ENCODE data around the gene FBXW4.

Gene FBXW4

DNA sequence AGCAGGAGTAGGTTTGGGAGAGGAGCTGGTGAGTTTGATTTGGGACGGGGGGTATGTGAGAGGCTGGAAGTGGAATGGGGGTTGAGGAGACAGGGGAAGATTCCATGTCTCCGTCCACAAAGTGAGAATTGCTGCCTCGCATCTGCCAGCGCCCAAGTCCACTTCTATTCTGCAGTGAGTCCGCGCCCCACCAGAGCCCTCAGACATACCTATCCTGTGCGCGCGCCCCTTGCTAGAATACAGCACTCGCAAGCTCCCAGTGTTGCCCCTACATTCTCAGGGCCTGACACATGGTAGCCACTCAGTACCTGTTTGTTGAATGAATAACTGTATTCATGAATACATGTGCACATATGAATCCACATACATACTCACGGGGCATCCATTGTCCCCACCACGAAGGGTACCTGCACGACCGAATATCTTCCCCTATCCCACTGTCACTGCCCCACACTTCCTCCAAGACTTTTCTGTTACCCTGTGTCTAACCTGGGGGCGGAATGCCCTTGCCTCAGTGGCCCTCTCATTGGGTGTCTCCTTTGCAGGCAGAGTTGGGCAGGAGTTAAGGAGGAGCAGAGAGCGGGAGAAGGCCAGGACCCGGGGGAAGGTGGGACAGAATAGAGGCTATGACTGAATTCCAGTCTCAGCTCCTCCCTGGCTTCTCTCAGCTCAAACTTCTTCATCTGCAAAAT is 126.8 kb downstream of the FBXW4 start:
- no peaks in the 10 kb centered on the region for H3K79me1 ChIP-seq (ENCODE audit: low read depth, low read length)
- H3K9me3 ChIP-seq (replicated peaks in 1 of 2; ENCODE audit: control insufficient read depth in 2 of 2, insufficient read depth in 1 of 2, low read depth in 1 of 2, low read length in 2 of 2) = peaks cover 3 to 5% of the 10 kb centered on the region in 2 donors
- H3K9ac ChIP-seq (ENCODE audit: low read depth, low read length, poor library complexity) = no peak overlapping the region
- peaks cover 8 to 16% of the 10 kb centered on the region in 2 donors for H3K4me1 ChIP-seq (ENCODE audit: control insufficient read depth in 2 of 2, insufficient read depth in 1 of 2, low read depth in 1 of 2, low read length in 2 of 2)
- no peak overlapping the region for H2BK5ac ChIP-seq (ENCODE audit: low read length)
- no peak overlapping the region for H2BK15ac ChIP-seq (ENCODE audit: low read length)
- H3K4ac ChIP-seq (ENCODE audit: low read length) = no peak overlapping the region
- no peak overlapping the region for H2BK120ac ChIP-seq (ENCODE audit: low read depth, low read length)
- DNase-seq (ENCODE audit: low spot score) = no peak
- H3K14ac ChIP-seq (ENCODE audit: low read length) = no peak overlapping the region
- H3K4me3 ChIP-seq (ENCODE audit: low read length in 2 of 2) = no peak overlapping the region
- H3K27ac ChIP-seq (replicated peaks; ENCODE audit: low read length) = no peak overlapping the region
- no peak overlapping the region for H2BK12ac ChIP-seq (ENCODE audit: low read length)
- no peak overlapping the region for H3K18ac ChIP-seq (ENCODE audit: low read length)
- no peak overlapping the region for H2AFZ ChIP-seq (ENCODE audit: low read length)
- no peak overlapping the region for H3K23ac ChIP-seq (ENCODE audit: low read depth, low read length, poor library complexity)
- no peak overlapping the region for H3K4me2 ChIP-seq (ENCODE audit: insufficient read depth, low read length, poor library complexity, severe bottlenecking)
- H4K8ac ChIP-seq (ENCODE audit: low read depth, low read length) = no peak overlapping the region
- H3K36me3 ChIP-seq (replicated peaks in 1 of 2; ENCODE audit: control insufficient read depth in 2 of 2, insufficient read depth in 2 of 2, low read length in 2 of 2) = no peaks in the 10 kb centered on the region
- H4K91ac ChIP-seq (ENCODE audit: low read depth, low read length, poor library complexity) = no peak overlapping the region
- no peak overlapping the region for H2AK5ac ChIP-seq (ENCODE audit: low read depth, low read length)
- 100% methylated on average over 1 of the region's 17 CpGs; no CpG with 5 or more reads in 1 of the 2 donors for WGBS, 2 donors (ENCODE audit: extremely low coverage in 2 of 2, insufficient read length in 2 of 2, insufficient replicate concordance in 1 of 2)
- peaks cover 0 to 85% (median 49%) of the 10 kb centered on the region in 3 experiments for H3K27me3 ChIP-seq (ENCODE audit: control insufficient read depth in 3 of 3, insufficient read depth in 3 of 3, low read depth in 1 of 3, low read length in 3 of 3)

DNA sequence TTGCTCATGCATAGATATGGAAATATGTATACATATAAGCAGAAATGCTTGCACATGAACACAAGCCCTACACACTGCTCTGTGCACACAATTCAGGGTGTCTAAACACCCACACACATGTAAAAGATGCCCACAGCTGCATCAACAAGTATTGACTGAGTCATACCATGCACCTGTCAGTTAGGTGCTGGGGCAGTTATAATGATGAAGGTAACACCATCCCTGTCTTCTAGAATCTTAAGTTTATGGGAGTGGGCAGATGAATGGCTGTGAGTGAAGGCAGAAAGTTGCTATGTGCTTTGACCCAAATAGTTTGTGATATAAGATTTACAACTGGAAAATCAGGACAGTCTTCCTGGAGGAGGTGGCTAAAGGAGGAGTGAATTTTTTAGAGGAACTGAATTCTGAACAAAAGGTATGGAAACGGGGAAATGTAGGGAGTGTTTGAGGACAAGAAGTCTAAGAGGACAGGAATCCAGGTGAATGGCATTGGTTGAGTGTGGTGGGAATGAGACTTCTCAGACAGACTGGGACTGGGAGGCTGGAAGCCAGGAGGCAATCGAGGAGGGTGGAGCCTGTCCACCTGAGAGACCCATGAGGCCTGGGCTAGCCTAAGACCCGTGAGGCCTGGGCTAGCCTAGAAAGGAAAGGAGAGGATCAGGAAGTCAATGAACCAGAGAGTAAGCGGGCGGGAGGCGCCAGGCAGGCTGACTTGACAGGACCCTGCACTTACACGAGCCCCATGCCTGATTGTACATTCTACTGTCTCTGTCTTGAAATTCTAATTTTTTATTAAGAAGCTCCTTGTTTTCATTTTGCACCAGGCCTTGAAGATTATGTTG is 127.6 kb downstream of the FBXW4 start:
- Histone ChIP-seq H3K4me3 (ENCODE audit: low read length in 2 of 2) (no peak overlapping the region), H4K91ac (ENCODE audit: low read depth, low read length, poor library complexity) (no peak overlapping the region), H2BK5ac (ENCODE audit: low read length) (no peak overlapping the region), H3K4me1 (ENCODE audit: control insufficient read depth in 2 of 2, insufficient read depth in 1 of 2, low read depth in 1 of 2, low read length in 2 of 2) (peaks cover 8 to 16% of the 10 kb centered on the region in 2 donors), H4K8ac (ENCODE audit: low read depth, low read length) (peak overlapping the region; percentile 52), H3K4ac (ENCODE audit: low read length) (no peak overlapping the region), H3K14ac (ENCODE audit: low read length) (no peak overlapping the region), H3K27ac (replicated peaks; ENCODE audit: low read length) (no peak overlapping the region), H3K36me3 (replicated peaks in 1 of 2; ENCODE audit: control insufficient read depth in 2 of 2, insufficient read depth in 2 of 2, low read length in 2 of 2) (no peaks in the 10 kb centered on the region), H2AK5ac (ENCODE audit: low read depth, low read length) (no peak overlapping the region), H2BK120ac (ENCODE audit: low read depth, low read length) (no peak overlapping the region), H3K9ac (ENCODE audit: low read depth, low read length, poor library complexity) (no peak overlapping the region), H3K23ac (ENCODE audit: low read depth, low read length, poor library complexity) (no peak overlapping the region), H3K79me1 (ENCODE audit: low read depth, low read length) (no peaks in the 10 kb centered on the region), H2AFZ (ENCODE audit: low read length) (no peak overlapping the region), H2BK12ac (ENCODE audit: low read length) (no peak overlapping the region), H3K27me3 (ENCODE audit: control insufficient read depth in 3 of 3, insufficient read depth in 3 of 3, low read depth in 1 of 3, low read length in 3 of 3) (peaks cover 0 to 84% (median 49%) of the 10 kb centered on the region in 3 experiments), H3K18ac (ENCODE audit: low read length) (no peak overlapping the region), H2BK15ac (ENCODE audit: low read length) (no peak overlapping the region), H3K4me2 (ENCODE audit: insufficient read depth, low read length, poor library complexity, severe bottlenecking) (no peak overlapping the region), H3K9me3 (replicated peaks in 1 of 2; ENCODE audit: control insufficient read depth in 2 of 2, insufficient read depth in 1 of 2, low read depth in 1 of 2, low read length in 2 of 2) (no peaks in the 10 kb centered on the region)
- no peak for DNase-seq (ENCODE audit: low spot score)
- 100% methylated on average over 1 of the region's 7 CpGs; no CpG with 5 or more reads in 1 of the 2 donors for WGBS, 2 donors (ENCODE audit: extremely low coverage in 2 of 2, insufficient read length in 2 of 2, insufficient replicate concordance in 1 of 2)

DNA sequence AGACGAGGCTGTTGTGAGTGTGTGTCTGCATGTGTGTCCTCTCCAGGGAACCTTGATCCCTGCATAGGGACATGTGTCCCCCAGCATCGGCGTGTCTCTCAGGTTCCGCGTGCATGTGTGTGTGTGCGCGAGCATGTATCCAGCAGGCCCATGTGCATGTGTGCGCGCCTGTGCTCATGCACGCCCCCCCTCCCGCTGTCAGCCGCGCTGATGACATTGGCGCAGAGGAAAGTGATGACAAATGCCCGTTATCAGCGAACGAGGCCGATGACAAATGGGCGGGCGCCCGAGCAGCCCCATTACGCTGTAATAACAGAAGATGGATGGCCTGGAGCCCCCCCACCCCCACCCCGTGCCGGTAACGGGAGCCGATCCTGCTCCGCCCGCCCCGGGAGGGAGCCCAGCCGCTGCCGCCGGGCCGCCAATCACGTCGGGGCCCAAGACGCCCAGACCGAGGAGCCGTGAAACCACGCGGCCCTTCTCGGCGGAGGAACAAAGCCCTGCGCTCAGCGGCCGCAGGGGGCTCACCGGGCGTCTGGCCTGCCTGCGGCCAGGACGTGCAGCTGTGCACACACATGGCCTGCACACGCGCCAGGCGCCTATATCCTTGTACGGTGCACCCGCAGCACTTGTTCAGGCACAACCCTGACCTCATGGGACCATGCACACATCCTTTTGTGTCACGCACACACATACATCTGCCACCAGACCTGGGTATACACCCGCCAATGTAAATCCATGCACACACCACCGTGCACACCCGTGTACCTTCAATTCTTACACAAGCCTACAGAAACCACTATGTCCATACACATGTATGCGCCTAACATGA is 128.4 kb downstream of the FBXW4 start:
- Histone ChIP-seq H4K91ac (ENCODE audit: low read depth, low read length, poor library complexity) (peak overlapping the region; percentile 56), H2AK5ac (ENCODE audit: low read depth, low read length) (peak overlapping the region; percentile 27), H3K27me3 (ENCODE audit: control insufficient read depth in 3 of 3, insufficient read depth in 3 of 3, low read depth in 1 of 3, low read length in 3 of 3) (peaks cover 0 to 88% (median 47%) of the 10 kb centered on the region in 3 experiments), H3K79me1 (ENCODE audit: low read depth, low read length) (no peaks in the 10 kb centered on the region), H3K9me3 (replicated peaks in 1 of 2; ENCODE audit: control insufficient read depth in 2 of 2, insufficient read depth in 1 of 2, low read depth in 1 of 2, low read length in 2 of 2) (no peaks in the 10 kb centered on the region), H2BK120ac (ENCODE audit: low read depth, low read length) (no peak overlapping the region), H2BK12ac (ENCODE audit: low read length) (peak overlapping the region; percentile 44), H3K27ac (replicated peaks; ENCODE audit: low read length) (no peak overlapping the region), H4K8ac (ENCODE audit: low read depth, low read length) (peak overlapping the region; percentile 52), H3K4me2 (ENCODE audit: insufficient read depth, low read length, poor library complexity, severe bottlenecking) (no peak overlapping the region), H3K4me3 (ENCODE audit: low read length in 2 of 2) (no peak overlapping the region), H3K36me3 (replicated peaks in 1 of 2; ENCODE audit: control insufficient read depth in 2 of 2, insufficient read depth in 2 of 2, low read length in 2 of 2) (no peaks in the 10 kb centered on the region), H3K14ac (ENCODE audit: low read length) (peak overlapping the region; percentile 25), H3K4me1 (ENCODE audit: control insufficient read depth in 2 of 2, insufficient read depth in 1 of 2, low read depth in 1 of 2, low read length in 2 of 2) (peaks cover 8 to 16% of the 10 kb centered on the region in 2 donors), H2AFZ (ENCODE audit: low read length) (peak overlapping the region; percentile 81), H3K9ac (ENCODE audit: low read depth, low read length, poor library complexity) (peak overlapping the region; percentile 71), H2BK5ac (ENCODE audit: low read length) (no peak overlapping the region), H3K23ac (ENCODE audit: low read depth, low read length, poor library complexity) (peak overlapping the region; percentile 76), H2BK15ac (ENCODE audit: low read length) (no peak overlapping the region), H3K18ac (ENCODE audit: low read length) (peak overlapping the region; percentile 93), H3K4ac (ENCODE audit: low read length) (no peak overlapping the region)
- no peak for DNase-seq (ENCODE audit: low spot score)
- WGBS, 2 donors (ENCODE audit: extremely low coverage in 2 of 2, insufficient read length in 2 of 2, insufficient replicate concordance in 1 of 2) = no CpG with 5 or more reads among the region's 59 CpGs

Data from neuronal stem cell (in vitro differentiated cells).